Measurements from ENCODE around the gene GRM8. TPM values are rescaled to one million over a fixed set of nuclear protein-coding genes. Genes with fewer than 3 reads are reported as not detected.

The GRM8 gene
- total RNA-seq, 1 experiment from 2014 or later: not detected

GRCh38 chr7:126774077-126774476, 478.7 kb downstream of the GRM8 start:
- H3K27ac Mint-ChIP-seq (ENCODE audit: unreplicated experiment): no peak overlapping the region
- H3K4me3 Mint-ChIP-seq (ENCODE audit: unreplicated experiment): no peak overlapping the region
- POLR2A ChIA-PET: no interaction called here

GRCh38 chr7:126768836-126769235, 483.9 kb downstream of the GRM8 start:
- TF ChIP-seq CTCF (IDR thresholded peaks at IDR 0.05; ENCODE audit: insufficient read depth in 1 of 2, low read depth in 1 of 2, low read length in 1 of 2, severe bottlenecking in 1 of 2, unreplicated experiment in 1 of 2): no peak
- H3K27me3 ChIP-seq (replicated peaks; ENCODE audit: control insufficient read depth, insufficient read depth, low read length): no peaks in the 10 kb centered on the region
- H3K27ac Mint-ChIP-seq (ENCODE audit: unreplicated experiment): no peak overlapping the region
- intact Hi-C loops (cut with micrococcal nuclease; ENCODE audit: unreplicated experiment): no loop called here
- H3K9me3 ChIP-seq: no peaks in the 10 kb centered on the region
- H3K4me3 ChIP-seq (ENCODE audit: low read depth, low read length): no peak overlapping the region
- ChIA-PET CTCF (no interaction called here), POLR2A (no interaction called here)
- H3K4me1 ChIP-seq: no peaks in the 10 kb centered on the region
- no peaks in the 10 kb centered on the region for H3K9me3 Mint-ChIP-seq (ENCODE audit: unreplicated experiment)
- H3K4me3 Mint-ChIP-seq (ENCODE audit: unreplicated experiment): no peak overlapping the region
- no peak for DNase-seq
- no peaks in the 10 kb centered on the region for H3K4me1 Mint-ChIP-seq (ENCODE audit: low read depth, unreplicated experiment)
- H3K36me3 Mint-ChIP-seq (ENCODE audit: insufficient read depth, unreplicated experiment): no peaks in the 10 kb centered on the region
- H3K27me3 Mint-ChIP-seq (ENCODE audit: insufficient read depth, unreplicated experiment): peaks cover 10% of the 10 kb centered on the region
- no peaks in the 10 kb centered on the region for H3K36me3 ChIP-seq (ENCODE audit: control insufficient read depth, insufficient read depth, low read length)
- no TSS peak for BruUV-seq (replicated peaks)

More at GRCh38 chr7:126774077-126774476, 478.7 kb downstream of the GRM8 start:
- intact Hi-C loops (cut with micrococcal nuclease; ENCODE audit: unreplicated experiment): no loop called here
- Mint-ChIP-seq H3K27me3 (ENCODE audit: insufficient read depth, unreplicated experiment) (peaks cover 6% of the 10 kb centered on the region), H3K4me1 (ENCODE audit: low read depth, unreplicated experiment) (no peaks in the 10 kb centered on the region), H3K36me3 (ENCODE audit: insufficient read depth, unreplicated experiment) (no peaks in the 10 kb centered on the region), H3K9me3 (ENCODE audit: unreplicated experiment) (no peaks in the 10 kb centered on the region)
- H3K36me3 ChIP-seq (ENCODE audit: control insufficient read depth, insufficient read depth, low read length): no peaks in the 10 kb centered on the region
- no TSS peak for BruUV-seq (replicated peaks)
- H3K4me3 ChIP-seq (ENCODE audit: low read depth, low read length): no peak overlapping the region
- no peaks in the 10 kb centered on the region for H3K4me1 ChIP-seq
- CTCF ChIA-PET: no interaction called here
- no peaks in the 10 kb centered on the region for H3K9me3 ChIP-seq
- H3K27me3 ChIP-seq (replicated peaks; ENCODE audit: control insufficient read depth, insufficient read depth, low read length): no peaks in the 10 kb centered on the region
- no peak for DNase-seq
- TF ChIP-seq CTCF (IDR thresholded peaks at IDR 0.05; ENCODE audit: insufficient read depth in 1 of 2, low read depth in 1 of 2, low read length in 1 of 2, severe bottlenecking in 1 of 2, unreplicated experiment in 1 of 2): no peak

- Mint-ChIP-seq H3K27ac (ENCODE audit: unreplicated experiment) (no peak overlapping the region), H3K36me3 (ENCODE audit: insufficient read depth, unreplicated experiment) (no peaks in the 10 kb centered on the region), H3K9me3 (ENCODE audit: unreplicated experiment) (no peaks in the 10 kb centered on the region), H3K27me3 (ENCODE audit: insufficient read depth, unreplicated experiment) (peaks cover 4% of the 10 kb centered on the region), H3K4me3 (ENCODE audit: unreplicated experiment) (no peak overlapping the region), H3K4me1 (ENCODE audit: low read depth, unreplicated experiment) (no peaks in the 10 kb centered on the region)
- CTCF ChIA-PET: no interaction called here
- intact Hi-C loops (cut with micrococcal nuclease; ENCODE audit: unreplicated experiment): no loop called here
- no peak for TF ChIP-seq CTCF (IDR thresholded peaks at IDR 0.05; ENCODE audit: insufficient read depth in 1 of 2, low read depth in 1 of 2, low read length in 1 of 2, severe bottlenecking in 1 of 2, unreplicated experiment in 1 of 2)
- no peaks in the 10 kb centered on the region for H3K36me3 ChIP-seq (ENCODE audit: control insufficient read depth, insufficient read depth, low read length)
- no peaks in the 10 kb centered on the region for H3K4me1 ChIP-seq
- DNase-seq: no peak
- no TSS peak for BruUV-seq (replicated peaks)
- POLR2A ChIA-PET: no interaction called here
- no peak overlapping the region for H3K4me3 ChIP-seq (ENCODE audit: low read depth, low read length)
- no peaks in the 10 kb centered on the region for H3K9me3 ChIP-seq
- no peaks in the 10 kb centered on the region for H3K27me3 ChIP-seq (replicated peaks; ENCODE audit: control insufficient read depth, insufficient read depth, low read length)
Observed at GRCh38 chr7:126760914-126761577, 491.7 kb downstream of the GRM8 start.

Measured in Caco-2 (cell line).